Germinal center (tissue), 1 donor: ENCODE data around the gene ARMC5.

Experiments used
- DNase-seq: peaks from one replicate; pipeline ENCODE4 v3.0.0; 2012; ENCODE audit warnings: mixed read lengths, low spot score

Gene ARMC5

DNA sequence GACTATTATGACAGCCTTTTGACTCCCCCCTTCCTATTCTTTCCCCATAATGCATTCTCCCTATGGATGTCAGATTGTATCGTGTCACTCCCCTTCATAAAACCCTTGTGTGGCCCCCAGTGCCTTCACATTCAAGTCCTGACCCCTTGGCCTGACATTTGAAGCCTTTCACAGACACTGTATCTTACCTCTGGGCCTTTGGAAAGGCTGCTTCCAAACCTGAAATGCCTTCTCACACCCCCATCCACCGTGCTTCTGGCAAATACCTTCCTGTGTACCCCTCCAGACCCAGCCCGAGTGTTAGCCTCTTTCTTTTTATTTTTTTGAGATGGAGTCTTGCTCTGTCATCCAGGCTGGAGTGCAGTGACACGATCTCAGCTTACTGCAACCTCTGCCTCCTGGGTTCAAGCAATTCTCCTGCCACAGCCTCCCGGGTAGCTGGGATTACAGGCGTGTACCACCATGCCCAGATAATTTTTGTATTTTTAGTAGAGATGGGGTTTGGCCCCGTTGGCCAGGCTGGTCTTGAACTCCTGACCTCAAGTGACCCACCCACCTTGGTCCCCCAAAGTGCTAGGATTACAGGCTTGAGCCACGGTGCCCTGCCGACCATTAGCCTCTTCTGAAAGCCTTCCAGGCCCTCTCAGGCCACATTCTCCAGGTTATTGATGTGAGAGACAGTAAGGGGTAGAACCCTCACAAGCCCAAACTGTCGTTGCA lies 2.1 kb downstream of the ARMC5 start:
- DNase-seq = no peak

DNA sequence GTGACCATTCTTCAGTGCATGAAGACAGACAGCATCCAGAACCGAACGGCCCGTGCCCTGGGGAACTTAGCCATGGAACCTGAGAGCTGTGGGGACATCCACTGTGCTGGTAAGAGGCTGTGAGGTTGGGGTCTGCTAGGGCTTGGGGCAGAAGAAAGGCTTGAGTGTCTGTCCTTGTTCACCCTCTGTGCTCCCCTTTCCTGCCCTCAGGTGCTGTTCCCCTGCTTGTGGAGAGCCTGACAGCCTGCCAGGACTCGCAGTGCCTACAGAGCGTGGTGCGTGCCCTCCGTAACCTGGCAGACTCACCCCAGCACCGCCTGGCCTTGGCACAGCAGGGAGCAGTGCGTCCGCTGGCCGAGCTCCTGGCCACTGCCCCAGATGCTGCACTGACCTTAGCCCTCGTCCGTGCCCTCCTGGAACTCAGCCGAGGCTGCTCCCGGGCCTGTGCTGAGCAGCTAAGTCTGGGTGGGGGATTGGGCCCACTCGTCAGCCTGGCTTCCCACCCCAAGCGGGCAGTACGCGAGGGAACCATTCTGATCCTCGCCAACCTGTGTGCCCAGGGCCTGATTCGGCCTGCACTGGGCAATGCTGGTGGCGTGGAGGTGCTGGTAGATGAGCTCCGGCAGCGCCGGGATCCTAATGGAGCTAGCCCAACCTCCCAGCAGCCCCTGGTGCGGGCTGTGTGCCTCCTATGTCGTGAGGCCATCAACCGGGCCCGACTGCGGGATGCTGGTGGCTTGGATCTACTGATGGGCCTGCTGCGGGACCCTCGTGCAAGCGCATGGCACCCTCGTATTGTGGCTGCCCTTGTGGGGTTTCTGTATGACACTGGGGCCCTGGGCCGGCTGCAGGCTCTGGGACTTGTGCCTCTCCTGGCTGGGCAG lies 2.9 kb downstream of the ARMC5 start:
- DNase-seq = no peak

DNA sequence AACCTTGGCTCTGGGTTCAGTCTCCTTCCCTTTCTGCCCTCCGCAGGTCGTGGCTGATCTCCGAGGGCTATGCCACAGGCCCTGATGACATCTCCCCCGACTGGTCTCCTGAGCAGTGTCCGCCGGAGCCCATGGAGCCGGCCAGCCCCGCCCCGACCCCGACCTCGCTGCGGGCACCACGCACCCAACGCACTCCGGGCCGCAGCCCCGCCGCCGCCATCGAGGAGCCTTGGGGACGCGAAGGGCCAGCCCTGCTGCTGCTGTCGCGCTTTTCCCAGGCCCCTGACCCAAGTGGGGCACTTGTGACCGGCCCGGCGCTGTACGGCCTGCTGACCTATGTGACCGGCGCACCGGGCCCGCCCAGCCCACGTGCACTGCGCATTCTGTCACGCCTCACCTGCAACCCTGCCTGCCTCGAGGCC lies 5.1 kb downstream of the ARMC5 start:
- no peak for DNase-seq

DNA sequence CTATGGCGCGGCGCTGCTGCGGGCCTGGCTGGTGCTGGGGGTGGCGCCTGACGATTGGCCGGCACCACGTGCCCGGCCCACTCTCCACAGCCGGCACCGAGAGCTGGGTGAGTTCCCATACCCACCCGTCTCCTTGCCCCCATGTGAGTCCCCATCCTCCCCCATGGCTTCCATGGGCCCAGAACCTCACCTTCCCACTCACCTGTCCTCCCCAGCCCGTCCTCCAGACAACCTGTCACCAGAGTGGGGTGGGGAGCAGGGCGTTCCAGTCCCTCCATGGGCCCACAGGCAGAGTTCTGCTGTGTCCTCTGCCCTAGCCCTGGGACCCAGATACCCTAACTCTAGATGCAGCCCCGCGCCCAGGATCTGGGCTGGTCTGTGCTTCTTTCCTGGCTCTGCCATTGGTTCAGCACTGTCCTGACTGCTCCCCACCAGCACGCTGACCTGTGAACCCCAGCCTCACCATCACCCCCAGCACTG lies 5.5 kb downstream of the ARMC5 start:
- no peak for DNase-seq

DNA sequence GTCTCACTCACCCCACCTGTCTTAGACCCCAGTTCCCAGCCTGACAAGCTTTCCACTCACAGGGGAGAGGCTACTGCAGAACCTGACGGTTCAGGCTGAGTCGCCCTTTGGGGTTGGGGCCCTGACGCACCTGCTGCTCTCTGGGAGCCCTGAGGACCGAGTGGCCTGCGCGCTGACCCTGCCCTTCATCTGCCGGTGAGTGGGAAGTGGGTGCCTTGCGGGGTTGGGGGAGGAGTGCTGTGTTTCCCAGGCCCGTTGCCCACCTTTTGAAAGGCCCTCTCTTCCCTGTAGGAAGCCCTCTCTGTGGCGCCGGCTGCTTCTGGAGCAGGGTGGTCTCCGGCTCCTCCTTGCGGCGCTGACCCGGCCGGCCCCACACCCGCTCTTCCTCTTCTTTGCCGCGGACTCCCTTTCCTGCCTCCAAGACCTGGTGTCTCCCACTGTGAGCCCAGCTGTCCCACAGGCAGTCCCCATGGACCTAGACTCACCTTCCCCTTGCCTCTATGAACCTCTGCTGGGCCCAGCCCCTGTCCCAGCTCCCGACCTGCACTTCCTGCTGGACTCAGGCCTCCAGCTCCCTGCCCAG lies 6.6 kb downstream of the ARMC5 start:
- no peak for DNase-seq

DNA sequence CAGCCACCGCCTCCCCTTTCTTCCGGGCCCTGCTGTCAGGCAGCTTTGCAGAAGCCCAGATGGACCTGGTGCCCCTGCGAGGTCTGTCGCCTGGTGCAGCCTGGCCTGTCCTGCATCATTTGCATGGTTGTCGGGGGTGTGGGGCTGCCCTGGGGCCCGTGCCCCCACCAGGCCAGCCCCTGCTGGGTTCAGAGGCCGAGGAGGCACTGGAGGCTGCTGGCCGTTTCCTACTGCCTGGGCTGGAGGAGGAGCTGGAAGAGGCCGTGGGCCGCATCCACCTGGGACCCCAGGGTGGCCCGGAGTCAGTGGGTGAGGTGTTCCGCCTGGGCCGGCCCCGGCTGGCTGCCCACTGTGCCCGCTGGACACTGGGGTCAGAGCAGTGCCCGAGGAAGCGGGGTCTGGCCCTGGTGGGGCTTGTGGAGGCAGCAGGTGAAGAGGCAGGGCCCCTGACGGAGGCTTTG lies 7.1 kb downstream of the ARMC5 start:
- no peak for DNase-seq

DNA sequence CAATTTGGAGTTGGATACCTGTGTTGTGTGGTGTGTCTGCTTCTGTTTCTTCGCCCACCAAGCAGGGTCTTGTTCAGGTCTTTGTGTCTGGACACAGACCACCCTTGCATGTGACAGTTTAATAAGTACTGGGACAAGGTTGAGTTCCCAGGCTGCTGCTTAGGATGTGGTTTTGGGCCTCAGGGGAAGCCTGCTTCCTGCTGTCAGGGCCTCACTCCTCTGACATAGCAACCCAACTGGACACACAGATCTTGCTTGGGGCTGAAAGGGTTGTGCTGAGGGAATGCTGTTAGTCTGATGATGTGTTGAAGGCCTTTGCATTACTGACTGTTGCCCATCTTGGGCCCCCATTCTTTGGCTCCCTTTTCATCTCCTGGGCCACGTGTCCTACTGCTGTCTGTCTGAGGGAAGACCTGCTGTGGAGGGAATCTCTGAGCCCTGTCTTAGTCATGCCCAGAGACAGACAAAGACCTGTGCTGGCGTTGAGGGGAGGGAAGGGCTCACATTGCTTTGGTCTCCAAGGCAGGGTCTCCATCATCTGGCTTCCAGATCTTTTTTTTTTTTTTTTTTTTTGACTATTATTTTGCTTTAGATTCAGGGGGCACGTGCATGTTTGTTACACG lies 8.0 kb downstream of the ARMC5 start:
- peak; percentile 58 for DNase-seq

DNA sequence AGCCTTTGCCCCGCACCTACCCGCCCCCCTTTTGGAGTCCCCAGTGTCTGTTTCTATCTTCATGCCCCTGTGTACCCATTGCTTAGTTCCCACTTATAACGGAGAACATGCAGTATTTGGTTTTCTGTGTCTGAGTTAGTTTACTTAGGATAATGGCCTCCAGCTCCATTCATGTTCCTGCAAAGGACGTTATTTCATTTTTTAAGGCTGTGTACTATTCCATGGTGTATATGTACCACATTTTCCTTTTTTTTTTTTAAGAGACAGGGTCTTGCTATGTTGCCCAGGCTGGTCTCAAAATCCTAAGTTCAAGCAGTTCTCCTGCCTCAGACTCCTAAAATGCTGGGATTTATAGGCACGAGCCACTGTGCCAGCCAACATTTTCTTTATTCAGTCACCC lies 8.6 kb downstream of the ARMC5 start:
- no peak for DNase-seq

DNA sequence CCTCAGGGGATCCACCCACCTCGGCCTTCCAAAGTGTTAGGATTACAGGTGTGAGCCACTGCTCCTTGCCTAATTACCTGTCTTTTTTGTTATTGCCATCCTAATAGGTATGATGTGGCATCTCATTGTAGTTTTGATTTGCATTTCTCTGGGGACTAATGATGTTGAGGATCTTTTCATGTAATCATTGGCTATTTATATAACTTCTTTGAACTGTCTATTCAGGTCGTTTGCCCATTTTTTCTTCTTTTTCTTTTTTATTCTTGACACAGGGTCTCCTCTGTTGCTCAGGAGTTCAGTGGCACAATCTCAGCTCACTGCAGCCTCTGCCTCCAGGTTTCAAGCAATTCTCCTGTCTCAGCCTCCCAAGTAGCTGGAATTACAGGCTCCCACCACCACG lies 11.3 kb downstream of the ARMC5 start:
- no peak for DNase-seq

DNA sequence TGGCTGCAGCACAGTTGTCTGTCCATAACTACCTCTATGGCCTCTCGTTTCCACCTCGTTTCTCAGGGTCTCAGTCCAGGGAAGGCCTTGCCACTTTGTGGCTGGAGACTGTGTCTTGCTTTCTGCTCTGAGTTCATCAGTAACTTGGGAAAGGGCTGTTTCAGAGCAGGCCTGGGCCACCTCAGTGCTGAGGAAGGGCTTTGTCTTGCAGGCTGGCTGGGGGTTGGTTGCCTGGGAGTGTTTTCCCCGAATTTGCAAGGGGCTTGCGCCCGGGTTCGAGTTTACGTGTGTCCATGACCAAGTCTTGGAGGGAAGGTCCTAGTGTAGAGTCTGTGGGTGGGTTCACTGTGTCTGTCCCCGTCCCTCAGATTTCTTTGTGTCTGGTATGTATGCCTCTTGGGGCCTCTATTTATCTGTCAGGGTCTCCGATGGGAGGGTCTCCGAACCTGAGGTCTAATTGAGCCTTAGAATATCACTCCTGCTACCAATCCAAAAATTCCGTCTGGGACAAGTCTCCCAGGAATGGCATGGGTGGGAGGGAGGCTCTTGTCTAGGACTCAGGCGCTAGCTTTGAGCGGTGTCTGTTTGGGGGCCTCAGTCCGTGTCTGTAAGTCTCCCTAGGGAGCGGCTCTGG lies 12.1 kb downstream of the ARMC5 start:
- no peak for DNase-seq

DNA sequence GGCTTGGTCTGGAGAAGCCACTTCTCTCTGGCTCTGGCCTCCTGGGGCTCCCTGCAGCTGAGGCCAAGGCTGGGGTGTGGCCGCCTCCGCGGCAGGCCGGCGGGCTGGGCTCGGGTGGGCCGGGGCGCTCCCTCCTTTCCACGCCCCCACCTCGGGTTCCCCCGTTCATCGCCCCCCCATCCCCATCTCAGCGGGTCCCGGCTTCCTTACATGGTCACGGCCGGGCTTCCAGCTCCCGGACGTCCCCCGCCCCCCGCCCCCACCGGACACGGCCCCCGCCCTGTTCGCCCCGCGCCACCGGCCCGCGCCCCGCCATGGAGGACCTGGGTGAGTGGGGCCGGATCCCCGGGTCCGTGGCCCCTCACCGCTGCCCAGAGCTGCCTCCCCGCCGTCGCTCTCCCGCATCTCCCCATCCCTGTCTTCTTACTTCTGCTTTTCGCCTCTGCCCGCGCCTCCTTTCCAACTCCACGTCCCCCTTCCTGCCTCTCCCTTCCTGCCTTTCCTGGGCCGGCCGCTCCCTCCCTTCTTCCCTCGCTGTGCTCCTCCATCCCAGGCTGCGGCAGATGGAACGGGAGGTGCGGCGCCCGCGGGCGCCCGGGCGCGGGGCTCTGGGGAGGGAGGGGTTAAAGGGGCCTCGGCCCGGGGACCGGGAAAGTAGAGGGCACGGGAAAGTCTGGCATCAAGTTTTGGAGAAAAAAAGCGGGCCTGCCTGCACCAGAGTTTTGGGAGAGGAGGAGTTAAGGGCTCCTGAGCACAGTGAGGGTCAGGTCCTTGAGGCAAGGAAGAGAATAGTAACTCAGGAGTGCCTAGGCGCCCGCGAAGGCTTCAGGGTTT lies 12.8 kb downstream of the ARMC5 start, which contains the start of gene TGFB1I1:
Gene TGFB1I1, plus strand, starts transcription at position 278 of the 834 bp plus-strand sequence. Its CDS starts 37 bp downstream, at position 315.
- peak; percentile 36 for DNase-seq

DNA sequence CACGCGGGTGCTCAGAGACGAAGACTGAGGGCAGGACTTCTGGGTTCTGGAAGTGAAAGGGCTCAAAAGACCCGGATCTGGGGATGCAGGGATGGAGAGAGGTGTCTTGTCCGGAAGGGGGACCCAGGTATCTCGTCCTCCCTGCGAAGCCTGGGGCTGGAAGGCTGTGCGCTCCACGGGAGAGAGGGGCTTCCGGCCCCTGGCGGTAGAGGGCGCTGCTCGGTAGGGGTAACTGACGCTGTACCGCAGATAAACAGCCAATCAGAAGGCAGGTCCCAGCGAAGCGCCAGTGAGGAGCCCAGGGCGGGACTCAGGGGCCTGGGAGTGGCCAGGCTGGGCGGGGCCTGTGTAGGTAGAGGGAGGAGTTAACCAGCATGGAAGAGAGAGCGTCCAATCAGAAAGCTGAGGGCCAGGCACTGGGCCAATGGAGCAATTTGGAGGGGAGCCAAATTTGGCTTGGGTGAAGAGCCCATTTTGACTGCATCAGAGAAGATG lies 13.5 kb downstream of the ARMC5 start:
- peak; percentile 54 for DNase-seq

DNA sequence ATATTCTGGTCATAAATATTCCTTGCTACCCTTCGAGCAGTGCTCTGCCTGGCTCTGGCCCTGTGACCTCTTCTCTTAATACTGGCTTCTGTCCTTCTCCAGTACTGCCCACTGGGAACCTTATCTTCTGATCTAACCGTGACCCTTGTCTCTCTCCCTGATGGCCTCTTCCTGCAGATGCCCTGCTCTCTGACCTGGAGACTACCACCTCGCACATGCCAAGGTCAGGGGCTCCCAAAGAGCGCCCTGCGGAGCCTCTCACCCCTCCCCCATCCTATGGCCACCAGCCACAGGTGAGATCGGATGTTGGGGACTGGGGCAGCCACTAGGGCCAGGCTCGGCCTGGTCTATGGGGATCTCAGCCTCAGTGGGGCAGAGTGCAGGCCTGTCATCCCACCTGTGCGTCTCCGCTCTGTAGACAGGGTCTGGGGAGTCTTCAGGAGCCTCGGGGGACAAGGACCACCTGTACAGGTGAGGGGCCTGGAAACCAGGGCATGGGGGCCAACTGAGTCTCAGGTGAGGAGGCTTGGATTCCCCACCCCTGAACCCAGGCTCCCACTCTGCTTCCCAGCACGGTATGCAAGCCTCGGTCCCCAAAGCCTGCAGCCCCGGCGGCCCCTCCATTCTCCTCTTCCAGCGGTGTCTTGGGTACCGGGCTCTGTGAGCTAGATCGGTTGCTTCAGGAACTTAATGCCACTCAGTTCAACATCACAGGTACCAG lies 14.1 kb downstream of the ARMC5 start:
- DNase-seq = no peak

DNA sequence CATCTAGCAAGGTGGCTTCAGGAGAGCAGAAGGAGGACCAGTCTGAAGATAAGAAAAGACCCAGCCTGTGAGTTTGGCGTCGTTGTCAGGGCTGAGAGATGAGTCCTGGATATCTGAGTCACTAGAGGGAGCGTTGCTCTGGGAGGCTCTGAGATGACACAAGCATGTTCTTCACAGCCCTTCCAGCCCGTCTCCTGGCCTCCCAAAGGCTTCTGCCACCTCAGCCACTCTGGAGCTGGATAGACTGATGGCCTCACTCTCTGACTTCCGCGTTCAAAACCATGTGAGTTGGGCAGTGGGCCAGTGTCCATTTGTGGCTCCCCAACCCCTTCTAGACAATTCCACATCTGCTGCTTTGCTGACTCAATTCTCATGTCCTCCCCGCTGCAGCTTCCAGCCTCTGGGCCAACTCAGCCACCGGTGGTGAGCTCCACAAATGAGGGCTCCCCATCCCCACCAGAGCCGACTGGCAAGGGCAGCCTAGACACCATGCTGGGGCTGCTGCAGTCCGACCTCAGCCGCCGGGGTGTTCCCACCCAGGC lies 14.9 kb downstream of the ARMC5 start:
- no peak for DNase-seq

DNA sequence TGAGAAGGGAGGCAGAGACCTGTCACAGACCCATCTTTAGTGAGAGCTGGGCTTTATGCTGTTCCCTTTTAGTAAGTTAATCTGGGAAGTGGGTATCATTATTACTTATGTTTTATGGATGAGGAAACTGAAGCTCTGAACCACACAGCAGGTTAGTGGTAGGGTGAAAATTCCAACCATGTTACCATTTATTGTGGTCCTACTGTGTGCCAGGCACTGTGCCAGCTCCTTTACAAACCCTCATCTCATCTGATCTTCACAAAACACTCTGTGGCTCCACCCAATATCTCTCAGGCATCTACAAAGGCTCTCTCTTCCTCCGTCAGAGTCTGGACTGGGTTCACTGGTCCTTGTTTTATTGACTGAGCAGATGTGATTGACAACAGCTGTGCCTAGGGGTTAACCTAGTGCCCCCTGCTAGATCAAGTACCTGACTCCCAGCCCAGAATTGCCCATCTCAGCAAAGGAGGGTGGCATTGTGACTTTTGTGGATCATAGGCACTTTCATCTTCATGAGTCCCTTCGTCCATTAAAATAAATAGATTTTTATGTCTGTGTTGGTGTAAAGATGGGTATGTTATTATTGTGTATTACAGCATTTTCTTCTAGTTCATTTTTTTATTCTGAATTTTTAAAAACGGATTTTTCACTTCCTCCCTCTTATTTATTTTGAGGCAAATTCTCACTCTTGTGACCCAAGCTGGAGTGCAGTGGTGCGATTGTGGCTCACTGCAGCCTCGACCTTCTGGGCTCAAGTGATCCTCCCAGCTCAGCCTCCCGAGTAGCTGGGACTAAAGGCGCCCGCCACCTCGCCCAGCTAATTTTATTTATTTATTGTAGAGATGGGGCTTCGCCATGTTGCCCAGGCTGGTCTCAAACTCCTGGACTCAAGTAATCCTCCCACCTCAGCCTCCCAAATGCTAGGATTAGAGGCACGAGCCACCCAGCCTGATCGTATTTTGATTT lies 15.8 kb downstream of the ARMC5 start:
- no peak for DNase-seq

DNA sequence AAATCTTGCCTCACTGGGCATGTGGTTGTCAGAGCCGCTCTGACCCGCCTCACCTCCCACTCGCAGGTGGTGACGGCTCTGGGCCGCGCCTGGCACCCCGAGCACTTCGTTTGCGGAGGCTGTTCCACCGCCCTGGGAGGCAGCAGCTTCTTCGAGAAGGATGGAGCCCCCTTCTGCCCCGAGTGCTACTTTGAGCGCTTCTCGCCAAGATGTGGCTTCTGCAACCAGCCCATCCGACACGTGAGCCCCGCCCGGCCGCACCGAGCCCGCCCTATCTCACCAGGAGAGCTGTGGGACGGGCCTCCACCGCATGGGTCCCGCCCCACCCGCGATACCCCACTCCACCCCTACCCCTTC lies 16.6 kb downstream of the ARMC5 start:
- DNase-seq = no peak

DNA sequence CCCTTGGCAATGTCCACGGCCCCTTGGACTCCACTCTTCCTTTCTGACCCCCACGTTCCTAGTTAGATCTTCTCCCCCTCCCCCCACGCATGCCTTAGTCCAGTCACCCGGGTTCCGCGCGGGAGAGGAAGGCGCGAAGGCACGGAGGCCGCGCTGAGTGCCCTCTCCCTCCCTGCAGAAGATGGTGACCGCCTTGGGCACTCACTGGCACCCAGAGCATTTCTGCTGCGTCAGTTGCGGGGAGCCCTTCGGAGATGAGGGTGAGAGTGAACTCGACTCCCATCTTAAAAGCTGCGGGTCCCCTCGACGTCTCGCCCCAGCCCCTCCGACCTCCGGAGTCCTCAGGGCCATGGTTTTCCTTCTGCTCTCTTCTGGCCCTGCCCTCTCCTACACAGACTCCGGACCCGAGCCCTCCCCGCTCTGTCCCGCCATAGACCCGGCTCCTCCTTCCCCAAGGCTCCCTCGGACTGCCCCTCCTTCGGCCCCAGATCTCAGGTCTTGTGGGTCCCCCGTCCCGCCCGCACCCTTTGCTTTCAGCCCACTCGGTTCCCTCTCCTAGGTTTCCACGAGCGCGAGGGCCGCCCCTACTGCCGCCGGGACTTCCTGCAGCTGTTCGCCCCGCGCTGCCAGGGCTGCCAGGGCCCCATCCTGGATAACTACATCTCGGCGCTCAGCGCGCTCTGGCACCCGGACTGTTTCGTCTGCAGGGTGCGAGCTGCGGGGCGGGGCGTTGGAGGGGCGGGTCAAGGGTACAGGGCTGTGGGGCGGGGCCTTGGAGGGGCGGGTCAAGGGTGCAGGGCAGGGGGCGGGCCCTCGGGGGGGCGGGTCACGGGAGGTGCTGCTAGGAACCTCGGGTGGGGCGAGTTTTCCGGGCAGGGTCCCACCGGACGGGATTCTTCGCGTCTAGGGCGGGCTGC lies 17.3 kb downstream of the ARMC5 start:
- DNase-seq = peak; percentile 94
